K562 (cell line): ENCODE measurements around the gene ABHD16A. TPM values are rescaled to one million over a fixed set of nuclear protein-coding genes. Genes with fewer than 3 reads are reported as not detected.

ENCODE experiments used
- ATF3 ChIP-seq, 2 experiments: fragments of 450-650 bp in 1 of 2; sonication (generic) in 1 of 2; formaldehyde crosslinking in 1 of 2; IDR thresholded peaks in 1 of 2; conservative IDR thresholded peaks in 1 of 2; 2 replicates each; pipeline versions ENCODE4 v1.6.1 to v1.8.1; 2016 to 2023; ENCODE audit warnings: mild to moderate bottlenecking in 2 of 2, moderate library complexity in 2 of 2, inconsistent platforms in 1 of 2, missing genetic modification reagents in 1 of 2
- EP300 ChIP-seq: IDR thresholded peaks from 2 replicates; pipeline ENCODE4 v1.6.1; 2012; ENCODE audit warnings: low read length, improper control_type of control experiment
- HDAC8 ChIP-seq: fragments of 450-650 bp; IDR thresholded peaks from 2 replicates; pipeline ENCODE4 v1.6.1; 2016; ENCODE audit warnings: mild to moderate bottlenecking, missing genetic modification characterization, moderate library complexity, missing compliant biosample characterization
- HLTF ChIP-seq: fragments of 450-650 bp; IDR thresholded peaks from 2 replicates; pipeline ENCODE4 v1.6.1; 2016
- HNRNPUL1 ChIP-seq: fragments of 200-400 bp; formaldehyde crosslinking; IDR thresholded peaks from 2 replicates; pipeline ENCODE4 v1.6.1; 2017; ENCODE audit warnings: low read length
- IRF2 ChIP-seq: sonication (generic); formaldehyde crosslinking; IDR thresholded peaks from 2 replicates; pipeline ENCODE4 v1.8.1; 2022; ENCODE audit warnings: mild to moderate bottlenecking, missing genetic modification reagents
- MXD1 ChIP-seq: fragments of 250-450 bp; sonication (Bioruptor Pico); IDR thresholded peaks from 2 replicates; pipeline ENCODE4 v1.8.0; 2021; ENCODE audit warnings: borderline replicate concordance, mild to moderate bottlenecking, moderate library complexity; ENCODE audit not compliant: poor library complexity, severe bottlenecking
- MYC ChIP-seq, 2 experiments: fragments of 250-450 bp in 1 of 2; sonication (Bioruptor Pico) in 1 of 2; IDR thresholded peaks; 2 replicates each; pipeline versions ENCODE4 v1.5.1 to v1.6.1; 2012 to 2021; ENCODE audit warnings: low read depth in 2 of 2, borderline replicate concordance in 1 of 2, improper control_type of control experiment in 1 of 2, low read length in 1 of 2, mild to moderate bottlenecking in 1 of 2, moderate library complexity in 1 of 2
- NCOA2 ChIP-seq, 2 experiments: fragments of 450-650 bp; IDR thresholded peaks; 2 replicates each; pipeline ENCODE4 v1.6.1; 2018; ENCODE audit warnings: mild to moderate bottlenecking in 2 of 2, moderate library complexity in 1 of 2; ENCODE audit not compliant: partially characterized antibody in 2 of 2
- NRF1 ChIP-seq, 2 experiments: fragments of 450-650 bp; IDR thresholded peaks in 1 of 2; conservative IDR thresholded peaks in 1 of 2; 2 replicates each; pipeline ENCODE4 v1.6.1; 2014; ENCODE audit warnings: mild to moderate bottlenecking in 2 of 2
- POLR2AphosphoS5 ChIP-seq: IDR thresholded peaks from 2 replicates; pipeline ENCODE4 v1.6.1; 2011; ENCODE audit warnings: mild to moderate bottlenecking, low read depth, low read length, moderate library complexity; ENCODE audit not compliant: control insufficient read depth, insufficient read depth
- RAD21 ChIP-seq, 2 experiments: fragments of 250-450 bp in 1 of 2; fragments of 450-650 bp in 1 of 2; sonication (Bioruptor Pico) in 1 of 2; formaldehyde crosslinking in 1 of 2; IDR thresholded peaks in 1 of 2; conservative IDR thresholded peaks in 1 of 2; 2 replicates each; pipeline versions ENCODE4 v1.4.0 to v1.8.0; 2020 to 2022; ENCODE audit warnings: mild to moderate bottlenecking in 2 of 2, moderate library complexity in 1 of 2
- RBFOX2 ChIP-seq: fragments of 200-400 bp; formaldehyde crosslinking; IDR thresholded peaks from 2 replicates; pipeline ENCODE4 v1.6.1; 2017; ENCODE audit warnings: low read depth, mild to moderate bottlenecking, low read length, moderate library complexity
- SMAD3 ChIP-seq: fragments of 450-650 bp; formaldehyde crosslinking; conservative IDR thresholded peaks from 2 replicates; pipeline ENCODE4 v1.4.0; 2020; ENCODE audit warnings: mild to moderate bottlenecking
- SRSF1 ChIP-seq: fragments of 200-400 bp; formaldehyde crosslinking; IDR thresholded peaks from 2 replicates; pipeline ENCODE4 v1.6.1; 2017; ENCODE audit warnings: mild to moderate bottlenecking, low read depth, low read length, moderate library complexity
- STAT6 ChIP-seq: sonication (generic); formaldehyde crosslinking; IDR thresholded peaks from 2 replicates; pipeline ENCODE4 v1.8.1; 2023; ENCODE audit warnings: mild to moderate bottlenecking, missing genetic modification reagents
- THAP7 ChIP-seq: fragments of 250-450 bp; sonication (Bioruptor Pico); IDR thresholded peaks from 2 replicates; pipeline ENCODE4 v1.5.0; 2021
- TRIM25 ChIP-seq: fragments of 450-650 bp; IDR thresholded peaks from 2 replicates; pipeline ENCODE4 v1.7.0; 2016; ENCODE audit warnings: borderline replicate concordance
- TSC22D4 ChIP-seq: fragments of 450-650 bp; IDR thresholded peaks from 2 replicates; pipeline ENCODE4 v1.6.1; 2016; ENCODE audit warnings: missing genetic modification characterization, missing biosample characterization, control low read depth
- polyA plus RNA-seq, 8 experiments: library from polyadenylated mRNA; depleted of rRNA in 4 of 8; stranded (reverse) in 5 of 8; unstranded in 3 of 8; fragments of >200 nt; fragmentation: Nextera tagmentation in 2 of 8; fragmentation: Illumina TruSeq in 1 of 8; extraction: Ambion mirVana in 2 of 8; extraction: Trizol in 1 of 8; gene quantifications; 2 replicates each; pipeline versions ENCODE4 v1.2.1 to v1.2.3, GENCODE V29; 2011 to 2014; ENCODE audit warnings: inconsistent platforms in 1 of 8, missing spikeins in 1 of 8
- total RNA-seq, 7 experiments: library from RNA; depleted of rRNA in 6 of 7; stranded (reverse); fragments of >200 nt in 6 of 7; fragmentation: Illumina TruSeq in 2 of 7; extraction: Trizol in 2 of 7; gene quantifications; 2 replicates each; pipeline versions ENCODE4 v1.2.1 to v1.2.3, GENCODE V29; 2011 to 2021; ENCODE audit warnings: low replicate concordance in 1 of 7

The ABHD16A gene
- total and polyA plus RNA-seq, 9 of the 15 experiments (the other 6 are each of a cell fraction or from before 2014, with no cell fraction given), result 25.8 to 120 (median 81.6) TPM

- TF ChIP-seq THAP7 (CRISPR knock-in tag) (peak; percentile 67), EP300 (peak; percentile 71), RAD21 (CRISPR knock-in tag; conservative IDR thresholded peaks at IDR 0.05 in 1 of 2, IDR thresholded peaks at IDR 0.05 in 1 of 2) (peak in 1 of 2 experiments; percentile 28; a peak in 3 of 4 replicates), SMAD3 (CRISPR knock-in tag) (peak; percentile 51; the same call in 1 of the 2 replicates), TRIM25 (peak; percentile 17; the same call in 1 of the 2 replicates), MXD1 (CRISPR knock-in tag) (peak; percentile 59), TSC22D4 (tag) (no peak), NRF1 (conservative IDR thresholded peaks at IDR 0.05 in 1 of 2, IDR thresholded peaks at IDR 0.05 in 1 of 2) (peak; percentile 99), HLTF (peak; percentile 80; the same call in 1 of the 2 replicates), IRF2 (CRISPR knock-in tag) (no peak), POLR2AphosphoS5 (no peak), HNRNPUL1 (no peak), RBFOX2 (peak; percentile 98), SRSF1 (peak; percentile 80; the same call in 1 of the 2 replicates), HDAC8 (tag) (peak; percentile 78; the same call in 1 of the 2 replicates), ATF3 (IDR thresholded peaks at IDR 0.05) (no peak), ATF3 (CRISPR knock-in tag; conservative IDR thresholded peaks at IDR 0.05) (peak; percentile 79; the same call in 1 of the 2 replicates), STAT6 (CRISPR knock-in tag) (peak; percentile 96), NCOA2 (IDR thresholded peaks at IDR 0.05; ENCODE audit: partially characterized antibody in 2 of 2) (no peak), MYC (IDR thresholded peaks at IDR 0.05; ENCODE audit: low read depth, low read length) (peak; percentile 99), MYC (CRISPR knock-in tag; IDR thresholded peaks at IDR 0.05; ENCODE audit: borderline replicate concordance, low read depth) (peak; percentile 98)
These were observed 36.7 kb upstream of the ABHD16A start, which contains the start of gene MSH5 (continued) for GRCh38 chr6:31739639-31740396.
